NCI-H2196 treated with DMSO at 0.1 percent for 48 hours (cell line): ENCODE results near the gene DLL1.

ENCODE experiments used
- DNase-seq: peaks from one replicate; lab custom pipeline; 2025; ENCODE audit not compliant: unreplicated experiment; lab: John Stamatoyannopoulos, UW

DLL1 gene

DNA sequence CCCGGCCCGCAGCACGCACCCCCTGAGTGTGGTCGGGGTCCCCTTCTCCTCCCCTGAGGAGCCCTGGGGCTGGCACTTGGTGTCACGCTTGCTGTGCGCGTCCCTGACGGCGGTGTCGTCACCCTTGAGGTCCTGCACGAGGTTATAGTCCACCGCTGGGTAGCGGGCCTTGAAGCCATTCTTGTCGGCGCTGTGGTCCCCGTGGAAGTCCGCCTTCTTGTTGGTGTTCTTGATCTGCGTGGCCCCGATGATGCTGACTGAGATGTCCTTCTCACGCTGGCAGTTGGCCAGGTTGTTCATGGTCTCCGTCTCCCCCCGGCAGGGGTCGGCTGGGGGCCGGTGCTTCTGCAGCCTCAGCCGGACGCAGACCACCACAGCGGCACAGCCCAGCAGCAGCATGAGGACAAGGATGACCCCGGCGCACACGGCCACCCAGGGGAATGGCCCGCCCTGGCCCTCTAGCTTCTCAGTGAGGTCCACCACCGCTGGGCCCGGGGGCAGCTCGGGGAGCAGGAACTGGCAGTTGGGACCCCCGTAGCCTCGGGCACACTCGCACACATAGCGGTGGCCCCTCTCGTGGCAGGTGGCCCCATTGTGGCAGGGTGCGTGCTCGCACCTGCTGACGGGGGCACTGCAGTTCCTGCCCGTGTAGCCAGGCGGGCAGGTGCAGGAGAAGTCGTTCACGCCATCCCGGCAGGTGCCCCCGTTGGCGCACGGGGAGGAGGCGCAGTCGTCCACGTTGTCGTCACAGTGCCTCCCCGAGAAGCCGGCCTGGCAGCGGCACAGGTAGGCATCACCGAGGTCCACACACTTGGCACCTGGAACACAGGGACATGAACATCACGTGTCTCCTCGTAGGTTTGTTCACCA lies 7.4 kb downstream of the DLL1 start:
- DNase-seq = no peak

DNA sequence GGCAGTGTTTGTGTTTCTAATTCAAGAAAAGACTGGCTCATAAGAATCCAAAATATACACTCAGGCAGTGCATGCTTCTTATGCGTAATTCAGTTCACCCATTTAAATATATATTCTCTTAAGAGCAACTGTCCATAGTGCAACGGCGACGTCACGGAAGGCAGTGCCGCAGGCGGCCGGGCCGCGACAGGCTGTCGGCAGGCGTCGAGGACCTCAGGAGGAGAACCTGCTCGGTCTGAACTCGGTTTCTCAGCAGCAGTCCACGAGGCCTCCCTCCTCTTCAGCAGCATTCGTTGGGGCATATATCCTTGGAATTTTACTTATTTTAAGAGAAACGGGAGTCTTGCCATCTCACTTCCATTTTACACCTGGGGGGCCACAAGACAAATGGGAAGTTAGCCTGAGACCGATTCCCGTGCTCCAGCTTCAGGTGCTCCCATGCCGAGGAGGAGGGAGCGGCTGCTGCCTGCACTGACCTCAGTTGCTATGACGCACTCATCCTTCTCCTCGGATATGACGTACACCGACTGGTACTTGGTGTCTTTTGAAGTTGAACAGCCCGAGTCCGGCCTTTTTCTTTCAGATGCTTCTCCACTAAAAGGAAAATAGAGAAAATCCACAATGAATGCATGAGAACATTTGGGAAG lies 8.2 kb downstream of the DLL1 start:
- no peak for DNase-seq

DNA sequence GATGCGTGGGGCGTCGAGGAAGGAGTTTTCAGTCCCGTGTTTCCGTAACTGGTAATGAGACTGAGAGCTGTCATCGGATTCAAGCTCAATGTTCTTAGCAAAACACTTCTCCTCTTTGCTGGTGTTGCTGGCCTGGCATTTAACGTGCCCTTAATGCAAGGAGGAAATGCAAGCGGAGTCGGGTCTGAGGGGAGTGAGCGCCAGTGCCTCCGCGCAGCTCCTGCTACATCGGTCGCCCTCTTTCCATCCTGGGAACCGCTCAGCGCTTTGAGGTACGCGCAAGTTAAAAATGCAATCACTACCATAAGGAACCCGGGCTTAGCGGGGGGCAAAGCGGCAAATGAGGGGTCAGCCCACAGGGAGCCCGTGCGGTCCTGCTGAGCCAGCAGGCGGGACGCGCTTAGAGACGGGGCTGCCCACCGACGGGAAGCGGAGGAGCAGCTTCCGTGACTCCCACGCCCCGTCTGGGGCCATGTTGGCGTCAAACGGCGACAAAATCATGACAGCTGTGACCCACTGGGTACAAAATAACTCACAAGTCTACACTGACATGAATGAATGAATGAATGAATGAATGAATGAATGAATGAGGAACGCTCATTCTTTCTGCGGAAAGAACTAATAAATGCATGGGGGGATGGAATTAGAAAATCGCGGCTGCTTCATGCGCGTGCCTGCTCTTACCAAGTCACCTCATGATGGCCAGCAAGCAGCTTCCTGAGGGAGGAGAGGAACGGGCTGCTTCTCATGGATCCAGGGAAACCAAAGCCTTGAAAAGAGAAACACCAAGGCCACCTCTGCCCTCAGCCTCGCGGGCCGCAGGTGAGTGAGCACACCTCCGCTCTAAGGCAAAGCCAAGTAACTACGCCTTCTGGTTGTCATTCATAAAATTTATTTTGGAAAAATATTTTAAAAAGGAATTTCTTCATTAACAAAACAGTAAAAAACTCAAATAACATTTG lies 9.3 kb downstream of the DLL1 start:
- no peak for DNase-seq

GRCh38 chr6:170280689-170281045 lies 10.2 kb downstream of the DLL1 start:
- DNase-seq = no peak

DNA sequence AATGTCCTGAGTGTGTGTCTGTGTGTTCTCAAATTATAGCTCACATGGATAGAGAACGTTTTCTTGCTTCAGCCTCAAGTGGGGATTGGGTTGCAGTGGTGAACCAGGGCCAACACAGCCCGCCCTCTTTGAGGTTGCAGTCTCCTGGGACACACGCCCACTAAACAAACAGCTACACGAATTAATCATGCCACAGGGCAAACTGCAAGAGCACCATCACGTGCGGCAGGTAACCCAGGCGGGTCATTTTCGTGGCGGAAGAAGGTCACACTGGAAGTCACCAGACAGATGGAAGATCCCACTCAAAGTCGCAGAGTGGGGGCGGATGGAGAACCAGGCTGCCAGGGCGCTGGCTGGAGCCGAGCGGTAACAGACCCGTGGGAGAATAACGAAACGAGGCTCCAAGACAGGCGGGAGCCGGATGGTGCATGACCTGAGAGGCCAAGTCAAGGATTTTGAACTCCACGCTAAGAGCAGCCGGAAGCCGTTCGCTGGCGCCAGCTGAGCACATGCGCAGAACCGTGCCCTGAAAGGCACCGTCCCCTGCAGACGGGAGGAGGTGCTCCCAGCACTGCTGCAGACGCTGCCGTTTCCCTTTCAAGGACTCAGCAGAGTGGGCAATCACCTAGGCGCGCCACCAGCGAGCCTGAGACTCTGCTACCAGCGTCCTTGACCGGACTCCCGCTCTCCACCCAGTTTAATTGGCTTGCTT lies 10.7 kb downstream of the DLL1 start:
- DNase-seq = peak; percentile 82

- no peak for DNase-seq
Observed at GRCh38 chr6:170279426-170279825, 11.5 kb downstream of the DLL1 start.

DNA sequence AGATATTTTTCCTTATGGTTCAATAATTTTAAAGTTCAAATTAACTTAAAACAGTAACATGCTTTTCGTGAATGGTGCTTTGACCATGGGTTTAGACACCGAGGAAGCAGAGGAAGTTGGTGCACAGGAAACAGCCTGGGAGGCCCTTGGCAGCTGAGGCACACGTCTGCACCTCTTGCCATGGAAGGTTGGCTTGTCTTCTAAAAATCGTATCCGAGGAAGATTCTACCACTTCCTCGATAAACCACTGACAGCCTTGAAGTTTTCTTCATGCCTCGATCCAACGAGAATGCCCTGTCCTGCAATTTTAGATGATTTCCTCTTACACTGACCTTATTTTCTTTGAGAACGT lies 12.2 kb downstream of the DLL1 start:
- DNase-seq = no peak

DNA sequence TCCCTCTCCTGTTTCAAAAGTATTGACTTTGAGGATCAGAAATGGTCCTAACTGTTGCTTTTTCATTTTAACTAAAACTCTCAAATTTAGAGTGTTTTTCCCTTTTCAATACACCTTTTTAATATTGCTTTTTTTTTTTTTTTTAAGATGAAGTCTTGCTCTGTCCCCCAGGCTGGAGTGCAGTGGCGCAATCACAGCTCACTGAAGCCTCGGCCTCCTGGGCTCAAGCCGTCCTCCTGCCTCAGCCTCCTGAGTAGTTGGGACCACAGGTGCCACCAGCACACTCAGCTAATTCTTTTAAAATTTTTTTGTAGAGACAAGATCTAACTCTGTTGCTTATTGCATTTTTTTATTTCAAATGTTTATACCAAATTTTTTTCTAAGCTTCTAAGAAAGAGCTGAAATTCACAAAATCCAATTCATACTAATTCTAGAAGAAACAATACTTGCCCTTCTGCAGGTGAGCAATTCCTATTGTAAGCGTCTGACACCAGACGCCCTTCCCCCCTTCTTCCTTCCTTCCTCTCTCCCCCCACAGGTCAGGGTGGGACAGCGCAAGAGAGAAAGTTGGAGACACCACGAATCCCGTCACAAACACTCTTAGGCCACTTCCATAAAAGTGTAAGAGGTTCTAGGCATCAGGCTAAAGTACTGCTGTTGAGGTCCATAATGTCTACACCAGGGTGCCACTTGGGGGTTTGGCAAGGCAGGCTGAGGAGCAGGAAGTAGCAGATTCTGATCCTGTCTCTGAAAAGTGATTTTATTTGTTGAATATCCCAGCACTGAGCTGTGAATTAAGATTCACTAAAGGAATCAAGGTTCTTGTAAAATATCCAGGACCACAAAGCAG lies 12.8 kb downstream of the DLL1 start:
- no peak for DNase-seq

- DNase-seq = no peak
Observed at GRCh38 chr6:170276369-170277057, 14.4 kb downstream of the DLL1 start.

- DNase-seq = no peak
Observed at GRCh38 chr6:170274713-170275560, 15.9 kb downstream of the DLL1 start.

GRCh38 chr6:170273681-170274080 lies 17.2 kb downstream of the DLL1 start:
- no peak for DNase-seq

- no peak for DNase-seq
Observed at GRCh38 chr6:170273191-170273590, 17.7 kb downstream of the DLL1 start.

DNA sequence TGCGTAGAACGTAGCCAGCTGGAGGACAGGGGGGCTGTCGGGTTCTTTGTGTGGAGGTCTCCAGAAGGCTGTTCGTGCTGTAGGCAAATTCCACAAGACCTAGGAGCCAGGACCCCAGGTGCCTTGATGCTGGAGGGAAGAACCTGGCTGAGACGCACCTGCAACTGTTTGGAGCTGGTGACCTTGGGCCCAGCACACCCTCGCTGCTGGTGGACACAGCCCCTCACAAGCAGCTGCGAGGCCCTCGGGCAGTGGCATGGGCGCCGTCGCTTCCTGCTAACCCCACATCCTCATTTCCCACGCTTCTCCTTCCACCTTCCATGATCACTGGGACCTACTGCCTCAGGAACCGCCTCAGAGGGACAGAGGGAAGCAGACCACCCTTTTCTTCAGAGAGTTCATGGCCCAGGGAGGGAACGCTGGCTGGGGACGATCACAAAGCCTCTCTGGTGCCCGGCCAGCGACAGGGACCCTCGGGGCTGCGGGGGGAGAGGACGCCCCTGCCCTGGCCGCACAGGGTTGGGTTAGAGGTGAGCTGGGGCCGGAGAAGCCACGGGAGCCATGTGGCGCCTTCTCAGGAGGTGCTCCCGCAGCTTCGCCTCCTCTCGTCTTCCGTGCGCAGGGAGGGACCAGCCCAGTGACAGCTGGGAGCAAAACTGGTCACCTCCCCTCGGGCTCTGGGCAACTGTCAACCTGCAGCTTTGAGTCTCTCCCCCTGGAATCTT lies 18.4 kb downstream of the DLL1 start:
- DNase-seq = no peak

DNA sequence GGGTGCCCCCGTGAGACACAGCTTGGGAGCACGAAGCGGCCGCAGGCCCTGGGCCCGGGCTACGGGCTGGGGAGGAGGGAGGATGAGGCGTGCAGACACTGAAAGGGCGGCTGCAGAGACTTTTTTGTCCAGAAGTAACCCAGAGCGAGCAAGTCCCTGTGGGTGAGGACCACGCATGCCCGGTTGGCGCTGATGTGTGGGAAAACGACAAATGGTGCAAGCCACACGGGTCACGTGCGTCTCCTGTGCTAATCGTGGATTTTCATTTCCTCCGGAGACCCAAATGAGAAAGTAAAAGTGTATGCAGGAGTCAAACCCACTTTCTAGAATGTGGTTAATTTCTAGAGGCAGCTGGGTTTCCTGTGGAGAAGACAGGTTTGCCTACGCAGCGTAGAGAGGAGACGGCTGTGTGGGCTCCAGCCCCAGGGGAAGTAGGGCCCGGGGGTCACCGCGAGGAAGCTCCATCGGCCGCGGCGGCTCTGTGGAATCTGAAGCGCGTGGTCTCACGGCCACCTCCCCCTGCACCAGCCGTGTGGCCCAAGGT lies 19.0 kb downstream of the DLL1 start:
- no peak for DNase-seq

DNA sequence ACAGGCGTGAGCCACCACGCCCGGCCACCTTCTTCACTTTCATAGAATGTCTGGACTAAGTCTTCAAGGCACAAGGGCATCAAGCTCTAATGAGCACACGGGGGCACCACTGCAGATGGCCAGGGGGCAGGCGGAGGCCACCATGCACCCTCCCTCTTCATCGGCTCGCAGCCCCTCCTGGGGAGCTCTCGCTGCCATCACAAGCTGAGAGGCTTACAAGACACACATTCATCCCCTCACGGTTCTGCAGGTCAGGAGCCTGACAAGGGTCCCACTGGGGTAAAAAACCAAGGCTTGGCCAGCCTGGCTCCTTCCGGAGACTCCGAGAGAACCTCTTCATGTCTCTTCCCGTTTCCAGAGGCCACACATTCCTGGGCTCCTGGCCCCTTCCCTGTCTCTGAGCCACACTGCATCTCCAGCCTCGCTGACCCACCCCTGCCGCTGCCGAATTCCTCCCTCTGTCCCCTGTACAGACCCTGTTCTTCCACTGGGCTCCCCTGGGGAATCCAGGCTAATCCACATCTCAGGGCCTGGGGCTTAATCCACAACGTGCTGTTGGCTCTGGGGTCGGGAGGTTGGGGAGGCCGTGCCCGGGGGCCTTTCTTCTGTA lies 19.8 kb downstream of the DLL1 start:
- DNase-seq = no peak

DNA sequence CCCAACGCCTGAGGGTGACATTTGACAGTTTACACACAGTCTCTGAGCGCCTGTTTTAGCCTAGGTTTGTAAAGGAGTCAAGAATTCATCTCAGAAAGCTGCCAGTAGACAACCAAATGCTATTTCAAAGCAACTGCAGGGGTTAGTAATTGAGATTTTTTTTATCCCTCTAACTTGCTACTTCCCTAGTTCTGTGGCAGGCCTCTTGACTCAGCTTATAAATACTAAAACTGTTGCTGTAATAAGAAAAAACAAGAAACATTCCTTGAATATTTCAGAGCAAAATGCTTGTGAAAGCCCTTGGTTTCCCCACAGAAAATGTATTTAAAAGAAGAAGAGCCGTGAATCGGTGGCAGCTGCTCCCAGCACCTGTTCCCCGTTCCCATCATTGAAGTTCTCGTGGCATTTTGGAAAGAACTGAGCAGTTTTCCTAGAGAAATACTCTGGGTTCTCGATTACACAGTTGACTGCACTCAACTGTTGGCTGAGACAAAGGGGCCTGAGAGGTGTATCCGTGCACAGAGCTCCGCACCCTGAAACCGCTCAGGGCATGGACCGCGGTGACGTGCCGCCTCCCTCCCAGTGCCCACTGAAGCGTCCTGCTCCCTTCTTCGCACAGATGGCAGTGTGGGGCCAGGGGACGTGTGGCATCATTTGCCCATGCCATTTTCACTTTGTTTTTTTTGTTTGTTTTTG lies 20.9 kb downstream of the DLL1 start:
- no peak for DNase-seq
